Thyroid gland (tissue), 4 donors: ENCODE results near the gene IL12B. TPM values are rescaled to one million over a fixed set of nuclear protein-coding genes. Genes with fewer than 3 reads are reported as not detected.

Source experiments
- DNase-seq, 2 donors: peaks; one replicate each; pipeline ENCODE4 v3.0.0-alpha.2; 2019
- H3K27ac ChIP-seq, 3 donors: fragments of 200-600 bp; sonication (generic); 1 replicate in 2 of 3; 2 replicates in 1 of 3; pipeline ENCODE4 v1.5.1; 2016 to 2019; ENCODE audit warnings: mild to moderate bottlenecking in 1 of 3, moderate library complexity in 1 of 3
- H3K27me3 ChIP-seq: fragments of 200-600 bp; sonication (generic); one replicate; pipeline ENCODE4 v1.5.1; 2019
- H3K36me3 ChIP-seq, 2 donors: fragments of 200-600 bp; sonication (generic); one replicate each; pipeline ENCODE4 v1.5.1; 2016 to 2019
- H3K4me1 ChIP-seq, 2 donors: fragments of 200-600 bp; sonication (generic); one replicate each; pipeline ENCODE4 v1.5.1; 2017 to 2019
- H3K4me3 ChIP-seq, 3 donors: fragments of 200-600 bp; sonication (generic); replicated peaks in 1 of 3; 1 replicate in 2 of 3; 2 replicates in 1 of 3; pipeline ENCODE4 v1.5.1; 2016; ENCODE audit warnings: mild to moderate bottlenecking in 1 of 3
- H3K9me3 ChIP-seq: fragments of 200-600 bp; sonication (generic); one replicate; pipeline ENCODE4 v1.5.1; 2017
- POLR2A ChIP-seq, 2 donors: fragments of 450-650 bp; IDR thresholded peaks; one replicate each; pipeline ENCODE4 v1.6.1; 2017; ENCODE audit warnings: antibody characterized with exemption in 2 of 2, mild to moderate bottlenecking in 2 of 2, moderate library complexity in 1 of 2
- WGBS, 2 donors: methylation state at CpG; one replicate each; pipeline ENCODE4 v1.1.5; 2017; 5-methylcytosine and 5-hydroxymethylcytosine counted together
- intact Hi-C: fragments of 100-400 bp; cut with DNase I; formaldehyde crosslinking; loops from one replicate; pipeline ENCODE4 v1.15.1; 2023
- total RNA-seq, 4 donors: library from RNA; depleted of rRNA; stranded (reverse); fragments of >200 nt; gene quantifications; one replicate each; pipeline ENCODE4 v1.2.3, GENCODE V29; 2016
- TF ChIP-seq, protein P1 (sequence below), 6 experiments: fragments of 200-600 bp in 3 of 6; fragments of 450-650 bp in 3 of 6; sonication (generic) in 3 of 6; IDR thresholded peaks; one replicate each; pipeline ENCODE4 v1.5.1; 2016 to 2019; ENCODE audit warnings: antibody characterized with exemption in 6 of 6, mild to moderate bottlenecking in 2 of 6, inconsistent platforms in 1 of 6, moderate library complexity in 1 of 6

IL12B gene
- total RNA-seq, 4 donors from 2014 or later = not detected

- intact Hi-C loops = no loop called here
- Histone ChIP-seq H3K27me3 (no peaks in the 10 kb centered on the region), H3K4me3 (no peak overlapping the region), H3K4me1 (peaks cover 5 to 6% of the 10 kb centered on the region in 2 donors), H3K27ac (no peak overlapping the region), H3K36me3 (no peaks in the 10 kb centered on the region), H3K9me3 (no peaks in the 10 kb centered on the region)
- TF ChIP-seq, protein P1, sequence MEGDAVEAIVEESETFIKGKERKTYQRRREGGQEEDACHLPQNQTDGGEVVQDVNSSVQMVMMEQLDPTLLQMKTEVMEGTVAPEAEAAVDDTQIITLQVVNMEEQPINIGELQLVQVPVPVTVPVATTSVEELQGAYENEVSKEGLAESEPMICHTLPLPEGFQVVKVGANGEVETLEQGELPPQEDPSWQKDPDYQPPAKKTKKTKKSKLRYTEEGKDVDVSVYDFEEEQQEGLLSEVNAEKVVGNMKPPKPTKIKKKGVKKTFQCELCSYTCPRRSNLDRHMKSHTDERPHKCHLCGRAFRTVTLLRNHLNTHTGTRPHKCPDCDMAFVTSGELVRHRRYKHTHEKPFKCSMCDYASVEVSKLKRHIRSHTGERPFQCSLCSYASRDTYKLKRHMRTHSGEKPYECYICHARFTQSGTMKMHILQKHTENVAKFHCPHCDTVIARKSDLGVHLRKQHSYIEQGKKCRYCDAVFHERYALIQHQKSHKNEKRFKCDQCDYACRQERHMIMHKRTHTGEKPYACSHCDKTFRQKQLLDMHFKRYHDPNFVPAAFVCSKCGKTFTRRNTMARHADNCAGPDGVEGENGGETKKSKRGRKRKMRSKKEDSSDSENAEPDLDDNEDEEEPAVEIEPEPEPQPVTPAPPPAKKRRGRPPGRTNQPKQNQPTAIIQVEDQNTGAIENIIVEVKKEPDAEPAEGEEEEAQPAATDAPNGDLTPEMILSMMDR (IDR thresholded peaks at IDR 0.05) = no peak
- no peak for TF ChIP-seq POLR2A (IDR thresholded peaks at IDR 0.05)
- DNase-seq = no peak
Observed at GRCh38 chr5:159338118-159338517, 7.8 kb upstream of the IL12B start.

DNA sequence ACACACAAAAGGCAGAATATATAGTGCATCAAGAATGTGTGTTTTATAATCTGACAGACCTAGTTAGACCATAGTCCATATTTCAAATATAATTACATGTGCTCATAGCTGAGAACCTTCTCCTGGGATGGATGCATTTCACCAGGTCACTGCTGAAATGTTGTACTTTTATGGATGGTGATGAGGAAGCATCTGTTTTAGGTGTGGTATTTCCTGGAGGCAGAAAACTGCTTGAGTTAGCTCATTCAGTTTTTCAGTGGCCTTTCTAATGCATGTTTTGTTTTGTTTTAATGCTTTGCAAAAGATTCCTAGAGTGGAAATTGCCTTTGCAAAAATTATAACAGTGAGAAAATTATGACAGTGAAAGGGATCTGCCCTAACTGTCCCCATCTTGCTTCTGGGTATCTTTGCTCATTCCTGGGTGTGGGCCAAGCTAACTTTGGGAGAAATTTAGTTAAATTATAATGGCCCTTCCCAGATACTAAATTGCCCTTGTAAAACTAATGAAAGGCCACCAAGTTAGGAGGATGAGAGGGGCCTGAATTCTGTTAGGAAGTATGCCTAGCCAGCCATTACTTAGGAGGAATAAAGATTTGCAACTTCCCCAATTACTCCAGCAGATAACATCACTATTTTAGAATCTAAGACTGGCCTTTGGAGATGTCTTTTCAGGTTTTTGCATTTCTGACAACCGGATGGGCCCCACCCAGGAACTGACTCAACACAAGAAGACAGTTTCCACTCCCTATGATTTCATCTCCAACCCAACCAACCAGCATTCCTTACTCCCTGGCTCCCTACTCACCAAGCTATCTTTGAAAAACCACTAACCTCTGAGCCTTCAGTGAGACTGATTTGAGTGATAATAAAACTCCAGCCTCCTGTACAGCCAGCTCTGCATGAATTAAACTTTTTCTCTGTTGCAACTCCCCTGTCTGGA lies 7.0 kb upstream of the IL12B start:
- H3K4me1 ChIP-seq = peaks cover 5 to 6% of the 10 kb centered on the region in 2 donors
- TF ChIP-seq POLR2A (IDR thresholded peaks at IDR 0.05) = no peak
- TF ChIP-seq, protein P1 (IDR thresholded peaks at IDR 0.05) = no peak
- no peaks in the 10 kb centered on the region for H3K36me3 ChIP-seq
- no peaks in the 10 kb centered on the region for H3K27me3 ChIP-seq
- no peak overlapping the region for H3K27ac ChIP-seq
- 53 to 69% methylated on average over 1 of the region's 1 CpG for WGBS, 2 donors
- intact Hi-C loops = no loop called here
- DNase-seq = no peak
- no peaks in the 10 kb centered on the region for H3K9me3 ChIP-seq
- no peak overlapping the region for H3K4me3 ChIP-seq

- Histone ChIP-seq H3K4me1 (peaks cover under 1 to 3% of the 10 kb centered on the region in 2 donors), H3K36me3 (no peaks in the 10 kb centered on the region), H3K9me3 (no peaks in the 10 kb centered on the region), H3K4me3 (no peak overlapping the region), H3K27ac (no peak overlapping the region), H3K27me3 (no peaks in the 10 kb centered on the region)
- intact Hi-C loops = no loop called here
- WGBS, 2 donors = 86 to 94% methylated on average over 5 of the region's 5 CpGs
- TF ChIP-seq POLR2A (IDR thresholded peaks at IDR 0.05) = no peak
- TF ChIP-seq, protein P1 (IDR thresholded peaks at IDR 0.05) = no peak
- no peak for DNase-seq
Observed at GRCh38 chr5:159336586-159336985, 6.3 kb upstream of the IL12B start.

DNA sequence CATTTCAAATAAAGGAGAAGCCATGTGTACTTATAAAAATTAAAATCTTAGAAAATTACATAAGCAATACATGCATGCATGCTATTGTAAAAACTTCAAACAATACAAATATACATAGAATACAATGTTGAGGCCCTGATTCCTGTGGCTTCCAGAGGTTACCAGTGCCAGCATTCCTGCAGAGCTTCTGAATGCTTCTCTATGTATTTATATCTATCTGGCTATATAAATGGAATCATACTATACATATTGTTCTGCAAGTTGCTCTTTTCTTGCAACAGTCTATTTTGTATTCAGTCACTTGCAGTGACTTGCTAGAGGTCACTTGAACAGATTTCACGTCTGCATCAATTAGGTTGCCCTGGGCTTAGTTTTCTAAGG lies 3.2 kb upstream of the IL12B start:
- peaks cover 0 to 9% of the 10 kb centered on the region in 2 donors for H3K4me1 ChIP-seq
- no peak for TF ChIP-seq POLR2A (IDR thresholded peaks at IDR 0.05)
- TF ChIP-seq, protein P1 (IDR thresholded peaks at IDR 0.05) = no peak
- intact Hi-C loops = no loop called here
- no peak overlapping the region for H3K4me3 ChIP-seq
- no peak for DNase-seq
- no peak overlapping the region for H3K27ac ChIP-seq
- H3K9me3 ChIP-seq = no peaks in the 10 kb centered on the region
- 83 to 87% methylated on average over 1 of the region's 1 CpG for WGBS, 2 donors
- no peaks in the 10 kb centered on the region for H3K27me3 ChIP-seq
- no peaks in the 10 kb centered on the region for H3K36me3 ChIP-seq

DNA sequence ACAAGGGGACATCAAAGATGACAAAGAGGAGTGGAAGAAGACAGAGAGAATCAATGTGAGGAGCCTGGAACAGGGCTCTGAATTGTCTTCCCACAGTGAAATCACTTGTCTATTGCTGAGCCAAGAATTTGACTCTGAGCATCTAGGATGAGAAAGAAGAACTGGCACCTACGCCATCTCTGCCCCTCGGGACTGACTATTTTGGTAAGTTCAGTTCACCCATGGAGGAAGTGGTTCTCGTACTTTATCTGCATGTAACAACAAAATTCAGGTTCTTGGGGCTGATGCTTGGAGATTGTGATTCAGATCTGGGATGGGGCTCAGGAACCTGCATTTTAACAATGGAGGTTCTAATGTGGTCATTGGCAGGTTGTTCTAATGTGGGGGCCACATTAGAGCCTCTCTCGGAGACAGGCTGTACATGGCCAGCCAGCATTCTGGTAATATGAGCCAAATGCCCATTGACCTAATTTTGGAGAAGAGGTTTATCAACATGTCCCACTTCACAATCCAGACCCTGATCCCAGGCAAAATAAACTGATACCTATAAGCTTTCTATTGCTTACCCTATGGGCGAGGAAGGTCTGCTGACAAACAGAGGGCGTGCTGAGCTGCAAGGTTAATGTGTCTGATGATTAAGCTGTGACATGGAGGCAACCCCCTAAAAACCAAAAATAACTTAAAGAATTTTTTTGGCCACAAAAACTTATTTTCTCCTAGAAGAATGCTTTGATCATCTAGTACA lies 2.7 kb upstream of the IL12B start:
- WGBS, 2 donors = 84 to 85% methylated on average over 6 of the region's 6 CpGs
- DNase-seq = no peak
- intact Hi-C loops = no loop called here
- no peaks in the 10 kb centered on the region for H3K9me3 ChIP-seq
- no peaks in the 10 kb centered on the region for H3K36me3 ChIP-seq
- H3K4me3 ChIP-seq = no peak overlapping the region
- no peak for TF ChIP-seq POLR2A (IDR thresholded peaks at IDR 0.05)
- TF ChIP-seq, protein P1 (IDR thresholded peaks at IDR 0.05) = no peak
- peaks cover 0 to 9% of the 10 kb centered on the region in 2 donors for H3K4me1 ChIP-seq
- no peak overlapping the region for H3K27ac ChIP-seq
- H3K27me3 ChIP-seq = no peaks in the 10 kb centered on the region
